Neural progenitor cell (in vitro differentiated cells): ENCODE data around the gene PYGO2. TPM values are rescaled to one million over a fixed set of nuclear protein-coding genes. Genes with fewer than 3 reads are reported as not detected.

ENCODE experiments used
- DNase-seq: peaks from one replicate; pipeline ENCODE4 v3.0.0-alpha.2; 2016; ENCODE audit warnings: low spot score
- H2AFZ ChIP-seq: fragments of 200-600 bp; sonication (generic); replicated peaks from 2 replicates; pipeline ENCODE4 v1.6.1; 2016; ENCODE audit warnings: antibody characterized with exemption
- H3F3A ChIP-seq: fragments of 200-600 bp; sonication (generic); 2 replicates; pipeline ENCODE4 v1.6.1; 2016; ENCODE audit warnings: antibody characterized with exemption, low read depth
- H3K27ac ChIP-seq: fragments of 200-600 bp; sonication (generic); 2 replicates; pipeline ENCODE4 v1.5.1; 2016; ENCODE audit warnings: mild to moderate bottlenecking
- H3K27me3 ChIP-seq: fragments of 200-600 bp; sonication (generic); 2 replicates; pipeline ENCODE4 v1.6.1; 2016; ENCODE audit warnings: mild to moderate bottlenecking, moderate library complexity
- H3K36me3 ChIP-seq: fragments of 200-600 bp; sonication (generic); 2 replicates; pipeline ENCODE4 v1.5.1; 2016
- H3K4me1 ChIP-seq: fragments of 200-600 bp; sonication (generic); 2 replicates; pipeline ENCODE4 v1.6.1; 2016; ENCODE audit warnings: mixed run types
- H3K4me2 ChIP-seq: fragments of 200-600 bp; sonication (generic); 2 replicates; pipeline ENCODE4 v1.6.1; 2016
- H3K4me3 ChIP-seq: fragments of 200-600 bp; sonication (generic); 2 replicates; pipeline ENCODE4 v1.5.1; 2016
- H3K79me2 ChIP-seq: fragments of 200-600 bp; sonication (generic); 2 replicates; pipeline ENCODE4 v1.6.1; 2016; ENCODE audit warnings: low read depth
- H3K9ac ChIP-seq: fragments of 200-600 bp; sonication (generic); 2 replicates; pipeline ENCODE4 v1.6.1; 2016
- H3K9me3 ChIP-seq: fragments of 200-600 bp; sonication (generic); 2 replicates; pipeline ENCODE4 v1.5.1; 2016; ENCODE audit warnings: low read depth
- H4K20me1 ChIP-seq: fragments of 200-600 bp; sonication (generic); 2 replicates; pipeline ENCODE4 v1.6.1; 2016; ENCODE audit warnings: low read depth
- H3K27ac Mint-ChIP-seq: 3 replicates; pipeline ENCODE4 v1.8.0; 2021; ENCODE audit warnings: mixed read lengths
- H3K27me3 Mint-ChIP-seq: 2 replicates; pipeline ENCODE4 v1.8.0; 2022; ENCODE audit warnings: low read depth, mild to moderate bottlenecking, inconsistent platforms, moderate library complexity, mixed read lengths; ENCODE audit not compliant: insufficient read depth
- H3K36me3 Mint-ChIP-seq: 3 replicates; pipeline ENCODE4 v1.8.0; 2021; ENCODE audit warnings: mixed read lengths
- H3K4me1 Mint-ChIP-seq: 3 replicates; pipeline ENCODE4 v1.8.0; 2021; ENCODE audit warnings: mixed read lengths
- H3K4me3 Mint-ChIP-seq: 3 replicates; pipeline ENCODE4 v1.8.0; 2021; ENCODE audit warnings: mild to moderate bottlenecking, moderate library complexity, mixed read lengths
- H3K9me3 Mint-ChIP-seq: 3 replicates; pipeline ENCODE4 v1.8.0; 2020; ENCODE audit warnings: mixed read lengths
- CTCF ChIP-seq: fragments of 200-600 bp; sonication (generic); IDR thresholded peaks from 2 replicates; pipeline ENCODE4 v1.5.1; 2017; ENCODE audit warnings: antibody characterized with exemption, mild to moderate bottlenecking
- EZH2 ChIP-seq: fragments of 200-600 bp; sonication (generic); IDR thresholded peaks from 2 replicates; pipeline ENCODE4 v1.6.1; 2017; ENCODE audit warnings: antibody characterized with exemption, mild to moderate bottlenecking, moderate library complexity
- EZH2phosphoT487 ChIP-seq: fragments of 200-600 bp; sonication (generic); IDR thresholded peaks from 2 replicates; pipeline ENCODE4 v1.6.1; 2017; ENCODE audit warnings: antibody characterized with exemption
- total RNA-seq: library from RNA; depleted of rRNA; stranded (reverse); fragments of >200 nt; gene quantifications from 2 replicates; pipeline ENCODE4 v1.2.3, GENCODE V29; 2015; ENCODE audit warnings: low replicate concordance

Gene PYGO2
- total RNA-seq, 1 donor from 2014 or later, result 32.1 TPM

GRCh38 chr1:155009742-155010141 lies 48.2 kb upstream of the PYGO2 start:
- H3K79me2 ChIP-seq, result peaks cover 32% of the 10 kb centered on the region
- H3K4me1 ChIP-seq, result peaks cover 36% of the 10 kb centered on the region
- no peak for DNase-seq
- no peak overlapping the region for H3K4me2 ChIP-seq
- H3K4me3 ChIP-seq, result no peak overlapping the region
- H3K9ac ChIP-seq, result no peak overlapping the region
- H4K20me1 ChIP-seq, result no peaks in the 10 kb centered on the region
- Mint-ChIP-seq H3K4me3 (no peak overlapping the region), H3K9me3 (no peaks in the 10 kb centered on the region), H3K36me3 (no peaks in the 10 kb centered on the region), H3K27me3 (peaks cover 2% of the 10 kb centered on the region), H3K27ac (no peak overlapping the region), H3K4me1 (peaks cover 20% of the 10 kb centered on the region)
- H3K27ac ChIP-seq, result no peak overlapping the region
- no peaks in the 10 kb centered on the region for H3K27me3 ChIP-seq
- no peaks in the 10 kb centered on the region for H3K36me3 ChIP-seq
- H3K9me3 ChIP-seq, result no peaks in the 10 kb centered on the region
- TF ChIP-seq EZH2, result no peak
- TF ChIP-seq CTCF, result no peak
- TF ChIP-seq EZH2phosphoT487, result no peak
- no peak overlapping the region for H2AFZ ChIP-seq
- peaks cover 19% of the 10 kb centered on the region for H3F3A ChIP-seq

- Histone ChIP-seq H3K4me3 (no peak overlapping the region), H3K79me2 (peaks cover 37% of the 10 kb centered on the region), H3F3A (peaks cover 21% of the 10 kb centered on the region), H2AFZ (no peak overlapping the region), H3K9me3 (no peaks in the 10 kb centered on the region), H3K4me1 (peaks cover 40% of the 10 kb centered on the region), H4K20me1 (no peaks in the 10 kb centered on the region), H3K36me3 (no peaks in the 10 kb centered on the region), H3K4me2 (peak overlapping the region; percentile 65), H3K27me3 (no peaks in the 10 kb centered on the region), H3K9ac (no peak overlapping the region), H3K27ac (no peak overlapping the region)
- no peak overlapping the region for H3K27ac Mint-ChIP-seq
- TF ChIP-seq EZH2phosphoT487, result no peak
- TF ChIP-seq CTCF, result no peak
- TF ChIP-seq EZH2, result no peak
- peaks cover 2% of the 10 kb centered on the region for H3K27me3 Mint-ChIP-seq
- no peak for DNase-seq
- peaks cover 25% of the 10 kb centered on the region for H3K4me1 Mint-ChIP-seq
- H3K4me3 Mint-ChIP-seq, result no peak overlapping the region
- no peaks in the 10 kb centered on the region for H3K36me3 Mint-ChIP-seq
- H3K9me3 Mint-ChIP-seq, result peaks cover 2% of the 10 kb centered on the region
Measured at GRCh38 chr1:155009221-155009711, 47.7 kb upstream of the PYGO2 start.

- Mint-ChIP-seq H3K9me3 (peaks cover 2% of the 10 kb centered on the region), H3K27me3 (peaks cover 2% of the 10 kb centered on the region), H3K4me3 (no peak overlapping the region), H3K36me3 (no peaks in the 10 kb centered on the region), H3K4me1 (peaks cover 32% of the 10 kb centered on the region), H3K27ac (no peak overlapping the region)
- no peak overlapping the region for H3K9ac ChIP-seq
- no peak for DNase-seq
- no peaks in the 10 kb centered on the region for H4K20me1 ChIP-seq
- peaks cover 22% of the 10 kb centered on the region for H3F3A ChIP-seq
- peak overlapping the region; percentile 65 for H3K4me2 ChIP-seq
- H3K36me3 ChIP-seq, result no peaks in the 10 kb centered on the region
- peaks cover 47% of the 10 kb centered on the region for H3K4me1 ChIP-seq
- H3K27ac ChIP-seq, result no peak overlapping the region
- TF ChIP-seq EZH2phosphoT487 (no peak), EZH2 (no peak), CTCF (no peak)
- H2AFZ ChIP-seq, result no peak overlapping the region
- H3K4me3 ChIP-seq, result no peak overlapping the region
- H3K9me3 ChIP-seq, result no peaks in the 10 kb centered on the region
- H3K27me3 ChIP-seq, result no peaks in the 10 kb centered on the region
- peaks cover 45% of the 10 kb centered on the region for H3K79me2 ChIP-seq
Measured at GRCh38 chr1:155008015-155008941, 46.7 kb upstream of the PYGO2 start.
